KMS-11 (cell line): ENCODE data around the gene PCP4L1.

Source experiments
- H2AFZ ChIP-seq: fragments of 200-600 bp; sonication (generic); 2 replicates; pipeline ENCODE4 v1.6.1; 2016; ENCODE audit warnings: antibody characterized with exemption, mixed run types, low read depth
- H3K27ac ChIP-seq: fragments of 200-600 bp; sonication (generic); 2 replicates; pipeline ENCODE4 v1.6.1; 2016; ENCODE audit warnings: mild to moderate bottlenecking, mixed run types
- H3K27me3 ChIP-seq: fragments of 200-600 bp; sonication (generic); 2 replicates; pipeline ENCODE4 v1.6.1; 2017; ENCODE audit warnings: mild to moderate bottlenecking, low read depth, mixed run types, moderate library complexity; ENCODE audit not compliant: insufficient read depth
- H3K36me3 ChIP-seq: fragments of 200-600 bp; sonication (generic); 2 replicates; pipeline ENCODE4 v1.6.1; 2017; ENCODE audit warnings: mild to moderate bottlenecking, mixed run types; ENCODE audit not compliant: insufficient read depth
- H3K4me1 ChIP-seq: fragments of 200-600 bp; sonication (generic); 2 replicates; pipeline ENCODE4 v1.6.1; 2016; ENCODE audit warnings: mild to moderate bottlenecking, low read depth, mixed run types; ENCODE audit not compliant: poor library complexity, severe bottlenecking
- H3K4me2 ChIP-seq: fragments of 200-600 bp; sonication (generic); 2 replicates; pipeline ENCODE4 v1.7.0; 2016; ENCODE audit warnings: mild to moderate bottlenecking, mixed run types
- H3K4me3 ChIP-seq: fragments of 200-600 bp; sonication (generic); IDR thresholded peaks from 2 replicates; pipeline ENCODE4 v1.6.1; 2017; ENCODE audit warnings: low read depth, low read length, mixed read lengths; ENCODE audit not compliant: insufficient read depth
- H3K79me2 ChIP-seq: fragments of 200-600 bp; sonication (generic); 2 replicates; pipeline ENCODE4 v1.6.1; 2016; ENCODE audit warnings: low read depth, mixed run types; ENCODE audit not compliant: insufficient read depth
- H3K9ac ChIP-seq: fragments of 200-600 bp; sonication (generic); 2 replicates; pipeline ENCODE4 v1.6.1; 2016; ENCODE audit warnings: mild to moderate bottlenecking, mixed run types
- H4K20me1 ChIP-seq: fragments of 200-600 bp; sonication (generic); 2 replicates; pipeline ENCODE4 v1.6.1; 2016; ENCODE audit warnings: mild to moderate bottlenecking, mixed run types; ENCODE audit not compliant: insufficient read depth
- TF ChIP-seq, protein P1 (sequence below): fragments of 200-600 bp; sonication (generic); conservative IDR thresholded peaks from 2 replicates; pipeline ENCODE4 v1.6.1; 2017; ENCODE audit warnings: low read depth, mild to moderate bottlenecking, antibody characterized with exemption, low read length, moderate library complexity, mixed read lengths

The PCP4L1 gene

GRCh38 chr1:161267321-161267720, 8.8 kb downstream of the PCP4L1 start:
- Histone ChIP-seq H3K27me3 (no peaks in the 10 kb centered on the region), H2AFZ (no peak overlapping the region), H3K4me3 (no peak overlapping the region), H3K79me2 (no peaks in the 10 kb centered on the region), H3K27ac (no peak overlapping the region), H3K4me1 (no peaks in the 10 kb centered on the region), H3K36me3 (no peaks in the 10 kb centered on the region), H3K4me2 (no peak overlapping the region), H3K9ac (no peak overlapping the region), H4K20me1 (no peaks in the 10 kb centered on the region)
- TF ChIP-seq, protein P1, sequence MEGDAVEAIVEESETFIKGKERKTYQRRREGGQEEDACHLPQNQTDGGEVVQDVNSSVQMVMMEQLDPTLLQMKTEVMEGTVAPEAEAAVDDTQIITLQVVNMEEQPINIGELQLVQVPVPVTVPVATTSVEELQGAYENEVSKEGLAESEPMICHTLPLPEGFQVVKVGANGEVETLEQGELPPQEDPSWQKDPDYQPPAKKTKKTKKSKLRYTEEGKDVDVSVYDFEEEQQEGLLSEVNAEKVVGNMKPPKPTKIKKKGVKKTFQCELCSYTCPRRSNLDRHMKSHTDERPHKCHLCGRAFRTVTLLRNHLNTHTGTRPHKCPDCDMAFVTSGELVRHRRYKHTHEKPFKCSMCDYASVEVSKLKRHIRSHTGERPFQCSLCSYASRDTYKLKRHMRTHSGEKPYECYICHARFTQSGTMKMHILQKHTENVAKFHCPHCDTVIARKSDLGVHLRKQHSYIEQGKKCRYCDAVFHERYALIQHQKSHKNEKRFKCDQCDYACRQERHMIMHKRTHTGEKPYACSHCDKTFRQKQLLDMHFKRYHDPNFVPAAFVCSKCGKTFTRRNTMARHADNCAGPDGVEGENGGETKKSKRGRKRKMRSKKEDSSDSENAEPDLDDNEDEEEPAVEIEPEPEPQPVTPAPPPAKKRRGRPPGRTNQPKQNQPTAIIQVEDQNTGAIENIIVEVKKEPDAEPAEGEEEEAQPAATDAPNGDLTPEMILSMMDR: no peak

- Histone ChIP-seq H3K4me1 (no peaks in the 10 kb centered on the region), H3K36me3 (no peaks in the 10 kb centered on the region), H3K4me3 (no peak overlapping the region), H2AFZ (no peak overlapping the region), H3K27me3 (no peaks in the 10 kb centered on the region), H3K27ac (no peak overlapping the region), H3K79me2 (no peaks in the 10 kb centered on the region), H3K4me2 (no peak overlapping the region), H4K20me1 (no peaks in the 10 kb centered on the region), H3K9ac (no peak overlapping the region)
- TF ChIP-seq, protein P1: no peak
Measured at GRCh38 chr1:161273402-161273801, 14.9 kb downstream of the PCP4L1 start.

GRCh38 chr1:161274874-161275273, 16.3 kb downstream of the PCP4L1 start:
- H3K4me1 ChIP-seq: no peaks in the 10 kb centered on the region
- H3K4me3 ChIP-seq: no peak overlapping the region
- no peak overlapping the region for H3K27ac ChIP-seq
- H3K36me3 ChIP-seq: no peaks in the 10 kb centered on the region
- TF ChIP-seq, protein P1: no peak
- H2AFZ ChIP-seq: no peak overlapping the region
- H3K4me2 ChIP-seq: no peak overlapping the region
- no peaks in the 10 kb centered on the region for H3K79me2 ChIP-seq
- no peaks in the 10 kb centered on the region for H4K20me1 ChIP-seq
- no peaks in the 10 kb centered on the region for H3K27me3 ChIP-seq
- no peak overlapping the region for H3K9ac ChIP-seq

DNA sequence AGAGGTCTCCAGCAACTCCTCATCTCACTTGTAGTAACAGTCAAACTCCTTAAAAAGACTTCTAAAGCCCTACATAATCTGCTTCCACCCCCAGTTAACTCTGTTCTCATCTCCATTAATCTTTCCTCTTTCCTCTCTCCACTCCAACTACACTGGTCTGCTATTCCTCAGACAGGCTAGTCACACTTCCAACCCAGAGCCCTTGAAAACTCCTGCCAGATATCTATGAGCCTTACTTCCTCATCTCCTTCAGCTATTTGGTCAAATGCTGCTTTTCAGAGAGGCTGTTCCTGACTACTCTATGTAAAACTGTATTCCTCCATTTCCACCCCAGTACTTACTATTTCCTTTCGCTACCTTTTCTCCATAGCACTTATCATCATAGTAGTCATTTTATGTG, 24.4 kb downstream of the PCP4L1 start:
- TF ChIP-seq, protein P1: no peak
- Histone ChIP-seq H3K79me2 (no peaks in the 10 kb centered on the region), H3K27ac (no peak overlapping the region), H3K4me1 (no peaks in the 10 kb centered on the region), H3K9ac (no peak overlapping the region), H3K36me3 (no peaks in the 10 kb centered on the region), H3K4me2 (no peak overlapping the region), H2AFZ (no peak overlapping the region), H4K20me1 (no peaks in the 10 kb centered on the region), H3K27me3 (no peaks in the 10 kb centered on the region; the same call in 1 of the 2 replicates), H3K4me3 (no peak overlapping the region)
